Colonic mucosa (tissue), 4 donors: ENCODE results near the gene NTF4. TPM values are rescaled to one million over a fixed set of nuclear protein-coding genes. Genes with fewer than 3 reads are reported as not detected.

Source experiments
- DNase-seq: peaks from one replicate; pipeline ENCODE4 v3.0.0-alpha.2; 2020
- H3K27ac ChIP-seq: fragments of 200-600 bp; one replicate; pipeline ENCODE4 v1.8.0; 2021
- H3K27me3 ChIP-seq: fragments of 200-600 bp; one replicate; pipeline ENCODE4 v1.8.0; 2021
- H3K36me3 ChIP-seq: fragments of 200-600 bp; one replicate; pipeline ENCODE4 v1.8.0; 2021
- H3K4me1 ChIP-seq: fragments of 200-600 bp; one replicate; pipeline ENCODE4 v1.8.0; 2021; ENCODE audit warnings: mild to moderate bottlenecking
- H3K4me3 ChIP-seq: fragments of 200-600 bp; one replicate; pipeline ENCODE4 v1.8.0; 2021
- H3K9ac ChIP-seq, 2 donors: one replicate each; pipeline ENCODE4 v1.7.0; 2013; ENCODE audit warnings: control low read depth in 2 of 2, low read depth in 2 of 2, low read length in 2 of 2
- H3K9me3 ChIP-seq: fragments of 200-600 bp; one replicate; pipeline ENCODE4 v1.8.0; 2021
- CTCF ChIP-seq: fragments of 200-600 bp; IDR thresholded peaks from one replicate; pipeline ENCODE4 v1.8.0; 2022; ENCODE audit warnings: antibody characterized with exemption, mild to moderate bottlenecking
- intact Hi-C: fragments of 100-400 bp; cut with DNase I; formaldehyde crosslinking; loops from one replicate; pipeline ENCODE4 v1.14.1; 2022
- total RNA-seq, 2 donors: library from RNA; stranded (reverse); fragmentation: NEBNext Ultra II Directional in 1 of 2; extraction: Animal tissue kit (Norgen Biotek cat#: 25700) in 1 of 2; gene quantifications; one replicate each; pipeline ENCODE4 v1.2.1, GENCODE V29; 2021
- donor health status: healthy.
- donor health status: DM: no; HTN: no; CAD: no.
- donor health status: DM: no; HTN: no; CAD: no.

Gene NTF4
- total RNA-seq, 2 donors from 2014 or later = not detected

GRCh38 chr19:49103331-49104085 lies 38.9 kb upstream of the NTF4 start:
- peaks cover 44% of the 10 kb centered on the region for H3K36me3 ChIP-seq
- no peak for TF ChIP-seq CTCF
- intact Hi-C loops = no loop called here
- H3K9ac ChIP-seq = no peak overlapping the region
- no peak overlapping the region for H3K27ac ChIP-seq
- no peaks in the 10 kb centered on the region for H3K4me1 ChIP-seq
- H3K27me3 ChIP-seq = no peaks in the 10 kb centered on the region
- H3K9me3 ChIP-seq = no peaks in the 10 kb centered on the region
- no peak for DNase-seq
- H3K4me3 ChIP-seq = no peak overlapping the region

GRCh38 chr19:49102303-49102702 lies 37.7 kb upstream of the NTF4 start:
- Histone ChIP-seq H3K9ac (no peak overlapping the region), H3K27ac (no peak overlapping the region), H3K4me3 (no peak overlapping the region), H3K27me3 (no peaks in the 10 kb centered on the region), H3K36me3 (peaks cover 33% of the 10 kb centered on the region), H3K9me3 (no peaks in the 10 kb centered on the region), H3K4me1 (no peaks in the 10 kb centered on the region)
- intact Hi-C loops = no loop called here
- DNase-seq = no peak
- TF ChIP-seq CTCF = no peak

- Histone ChIP-seq H3K9me3 (no peaks in the 10 kb centered on the region), H3K4me3 (no peak overlapping the region), H3K27me3 (no peaks in the 10 kb centered on the region), H3K9ac (no peak overlapping the region), H3K36me3 (peaks cover 29% of the 10 kb centered on the region), H3K27ac (no peak overlapping the region), H3K4me1 (no peaks in the 10 kb centered on the region)
- DNase-seq = no peak
- intact Hi-C loops = no loop called here
- TF ChIP-seq CTCF = no peak
Measured at GRCh38 chr19:49101160-49101559, 36.5 kb upstream of the NTF4 start.

- no peak overlapping the region for H3K27ac ChIP-seq
- H3K4me1 ChIP-seq = no peaks in the 10 kb centered on the region
- H3K27me3 ChIP-seq = no peaks in the 10 kb centered on the region
- TF ChIP-seq CTCF = no peak
- intact Hi-C loops = loop anchor here (5.0 kb wide), 2 partner anchors 49 to 109 kb away; no protein-coding TSS in a partner anchor
- peaks cover 29% of the 10 kb centered on the region for H3K36me3 ChIP-seq
- no peaks in the 10 kb centered on the region for H3K9me3 ChIP-seq
- no peak for DNase-seq
- H3K9ac ChIP-seq = no peak overlapping the region
- no peak overlapping the region for H3K4me3 ChIP-seq
Measured at GRCh38 chr19:49098795-49099194, 34.2 kb upstream of the NTF4 start.

GRCh38 chr19:49097453-49098288 lies 33.1 kb upstream of the NTF4 start:
- H3K9ac ChIP-seq = no peak overlapping the region
- H3K27ac ChIP-seq = no peak overlapping the region
- H3K4me3 ChIP-seq = no peak overlapping the region
- H3K9me3 ChIP-seq = no peaks in the 10 kb centered on the region
- no peaks in the 10 kb centered on the region for H3K4me1 ChIP-seq
- intact Hi-C loops = loop anchor here (5.0 kb wide), 2 partner anchors 50 to 110 kb away; no protein-coding TSS in a partner anchor
- TF ChIP-seq CTCF = peak; percentile 99
- H3K36me3 ChIP-seq = peaks cover 26% of the 10 kb centered on the region
- peak; percentile 76 for DNase-seq
- no peaks in the 10 kb centered on the region for H3K27me3 ChIP-seq
